Stimulated activated CD8-positive, alpha-beta memory T cell treated with anti-CD3 and anti-CD28 coated beads, Interleukin-2, amount 100 ng/mL, for 48 hours (primary cell): ENCODE data around the gene SLC38A3.

Experiments used
- DNase-seq, 2 donors: peaks; one replicate each; pipeline ENCODE4 v3.0.0-alpha.2; 2020; ENCODE audit warnings: low read depth in 2 of 2

The SLC38A3 gene

DNA sequence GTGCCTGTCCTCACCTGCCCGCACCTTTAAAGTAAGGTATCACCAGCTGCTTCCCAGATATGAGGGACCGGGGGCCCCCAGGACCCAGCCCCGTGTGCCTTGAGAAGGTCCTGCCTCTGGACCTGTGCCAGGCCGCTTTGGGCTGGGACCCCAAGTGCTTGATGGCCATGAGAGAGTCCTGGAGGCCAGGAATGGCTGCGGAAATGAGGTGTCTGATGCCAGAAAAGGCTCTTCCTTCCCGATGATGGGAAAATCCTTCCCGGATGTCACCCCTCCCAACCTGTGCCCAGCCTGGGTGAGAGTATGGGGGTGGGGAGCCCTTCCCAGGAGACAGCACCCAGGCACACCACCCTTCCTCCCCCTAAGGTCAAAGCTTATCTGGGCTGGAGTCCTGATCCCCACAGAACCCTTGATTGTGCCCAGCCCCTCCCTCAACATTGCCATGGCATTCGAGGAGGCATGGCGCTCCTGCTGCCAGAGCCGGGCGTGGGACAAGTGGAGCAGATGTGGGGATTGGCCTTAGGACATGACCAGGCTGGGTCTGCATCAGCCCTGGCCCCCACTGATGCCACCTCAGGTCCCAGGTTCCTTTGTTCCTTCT lies 35.7 kb upstream of the SLC38A3 start:
- DNase-seq = no peak

GRCh38 chr3:50169858-50170257 lies 35.2 kb upstream of the SLC38A3 start:
- no peak for DNase-seq

- no peak for DNase-seq
Observed at GRCh38 chr3:50170689-50171088, 34.4 kb upstream of the SLC38A3 start.

DNA sequence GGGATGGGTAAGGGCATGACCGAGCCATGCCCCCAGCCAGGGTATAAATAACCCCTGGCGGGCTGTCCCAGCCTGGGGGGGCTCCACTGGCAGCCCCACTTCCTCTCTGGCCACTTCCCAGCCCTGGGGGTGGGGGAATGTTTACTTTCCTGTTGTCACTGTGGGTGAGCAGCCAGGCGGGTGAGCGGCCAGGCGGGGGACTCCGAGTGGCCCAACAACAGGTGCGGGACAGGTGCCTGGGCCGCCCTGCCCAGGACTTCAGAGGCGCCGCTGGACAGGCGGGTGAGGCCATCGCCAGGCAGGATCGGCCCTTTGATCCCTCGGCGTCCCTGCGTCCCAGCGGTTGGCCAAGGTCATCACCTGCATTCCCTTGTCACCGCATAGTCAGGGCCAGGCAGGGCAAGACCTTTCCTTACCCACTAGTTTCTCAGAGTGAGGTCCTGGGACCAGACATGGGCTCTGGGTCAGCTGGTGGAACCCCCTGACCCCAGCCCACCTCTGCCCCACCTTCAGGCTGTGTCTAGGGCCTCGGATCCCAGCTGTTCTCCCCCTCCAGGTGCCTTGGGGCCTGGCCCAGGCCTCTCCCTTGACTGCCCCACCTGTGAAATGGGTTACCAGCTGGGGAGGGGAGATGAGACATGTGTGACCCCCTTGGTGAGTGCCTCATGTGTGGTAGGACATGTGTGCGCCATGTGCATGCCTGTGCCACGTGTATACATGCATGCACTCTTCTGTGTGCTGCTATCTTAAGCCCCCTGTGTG lies 33.4 kb upstream of the SLC38A3 start:
- DNase-seq = no peak

GRCh38 chr3:50172626-50173220 lies 32.3 kb upstream of the SLC38A3 start:
- DNase-seq = no peak

DNA sequence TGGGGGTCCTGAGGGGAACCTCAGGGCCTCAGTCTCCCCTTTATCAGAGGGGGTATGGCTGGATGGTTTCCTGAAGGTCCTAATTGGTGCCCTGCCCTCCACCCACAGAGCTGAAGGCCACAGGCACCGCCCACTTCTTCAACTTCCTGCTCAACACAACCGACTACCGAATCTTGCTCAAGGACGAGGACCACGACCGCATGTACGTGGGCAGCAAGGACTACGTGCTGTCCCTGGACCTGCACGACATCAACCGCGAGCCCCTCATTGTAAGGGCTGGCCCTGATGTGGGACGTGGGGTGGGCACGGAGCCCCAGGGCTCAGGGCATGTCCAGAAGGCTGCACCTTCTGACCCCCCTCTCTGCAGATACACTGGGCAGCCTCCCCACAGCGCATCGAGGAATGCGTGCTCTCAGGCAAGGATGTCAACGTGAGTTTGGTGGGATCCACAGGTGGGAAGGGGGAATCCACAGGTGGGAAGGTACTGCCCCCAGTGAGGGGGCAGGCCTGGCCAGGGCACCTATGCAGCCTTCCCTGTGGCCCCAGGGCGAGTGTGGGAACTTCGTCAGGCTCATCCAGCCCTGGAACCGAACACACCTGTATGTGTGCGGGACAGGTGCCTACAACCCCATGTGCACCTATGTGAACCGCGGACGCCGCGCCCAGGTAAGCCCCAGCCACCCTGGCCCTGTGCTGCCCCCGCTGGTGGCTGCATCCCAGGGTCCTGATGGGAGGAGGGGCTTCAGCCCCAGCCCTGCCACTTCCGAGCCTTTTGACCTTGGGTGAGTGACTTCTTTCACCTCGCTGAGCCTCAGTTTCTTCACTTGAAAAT lies 31.2 kb upstream of the SLC38A3 start:
- DNase-seq = no peak

DNA sequence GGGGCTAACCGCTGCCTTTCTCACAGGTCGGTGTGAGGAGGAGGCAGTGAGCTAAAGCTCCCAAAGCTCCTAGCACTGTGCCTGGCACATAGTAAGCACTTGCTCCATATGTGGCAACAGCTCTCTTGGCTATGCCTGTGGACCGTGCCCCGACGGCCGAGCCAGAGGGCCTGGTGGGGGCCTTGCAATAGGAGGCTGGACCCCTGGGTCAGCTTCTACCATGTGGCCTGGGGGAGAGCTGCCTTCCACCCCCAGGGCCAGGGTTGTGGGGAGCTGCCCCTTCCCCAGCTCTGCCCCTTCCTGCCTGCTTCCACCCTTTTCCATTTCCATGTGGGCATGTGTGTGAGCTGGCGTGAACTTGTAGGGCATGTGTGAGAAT lies 30.6 kb upstream of the SLC38A3 start:
- no peak for DNase-seq

DNA sequence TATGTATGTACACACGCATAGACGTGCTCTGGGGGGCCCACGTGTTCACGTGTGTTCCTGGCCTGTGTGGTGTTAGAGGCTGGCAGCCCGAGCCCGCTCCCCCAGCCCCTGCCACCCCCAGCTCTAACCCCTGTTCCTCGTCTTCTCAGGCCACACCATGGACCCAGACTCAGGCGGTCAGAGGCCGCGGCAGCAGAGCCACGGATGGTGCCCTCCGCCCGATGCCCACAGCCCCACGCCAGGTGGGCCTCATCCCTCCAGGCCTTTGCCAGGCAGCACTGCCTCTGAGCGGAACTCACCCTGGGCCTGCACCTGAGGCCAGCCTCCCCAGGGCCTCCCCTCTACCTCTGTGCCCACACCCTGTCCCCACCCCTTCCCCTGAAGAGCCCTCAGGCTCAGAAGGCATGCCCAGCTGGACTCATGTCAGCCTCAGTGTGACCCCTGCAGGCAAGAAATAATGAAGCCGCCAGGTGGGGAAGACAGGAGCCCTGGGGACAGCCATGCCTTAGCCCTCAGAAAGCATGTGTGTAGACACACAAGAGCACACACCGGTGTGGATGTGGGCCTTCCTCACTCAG lies 30.0 kb upstream of the SLC38A3 start:
- no peak for DNase-seq

DNA sequence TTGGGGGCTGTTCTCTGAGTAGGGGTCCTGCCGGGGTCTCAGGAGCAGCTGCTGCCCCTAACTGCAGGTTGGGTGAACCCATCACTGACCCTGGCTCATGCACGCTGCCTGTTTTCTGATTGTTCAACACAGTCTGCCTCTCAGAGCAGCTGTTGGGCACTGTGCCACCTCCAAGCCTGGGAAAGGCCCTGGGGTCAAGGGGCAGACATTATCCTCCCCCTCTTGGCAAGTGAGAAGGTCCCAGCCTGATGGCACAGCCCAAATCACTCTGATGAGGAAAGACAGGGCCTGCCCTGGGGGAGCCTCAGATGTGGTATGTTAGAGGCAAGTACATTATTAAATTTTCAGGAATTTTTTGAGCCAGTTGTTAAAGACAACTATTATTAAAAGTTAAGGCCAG lies 27.7 kb upstream of the SLC38A3 start:
- no peak for DNase-seq

DNA sequence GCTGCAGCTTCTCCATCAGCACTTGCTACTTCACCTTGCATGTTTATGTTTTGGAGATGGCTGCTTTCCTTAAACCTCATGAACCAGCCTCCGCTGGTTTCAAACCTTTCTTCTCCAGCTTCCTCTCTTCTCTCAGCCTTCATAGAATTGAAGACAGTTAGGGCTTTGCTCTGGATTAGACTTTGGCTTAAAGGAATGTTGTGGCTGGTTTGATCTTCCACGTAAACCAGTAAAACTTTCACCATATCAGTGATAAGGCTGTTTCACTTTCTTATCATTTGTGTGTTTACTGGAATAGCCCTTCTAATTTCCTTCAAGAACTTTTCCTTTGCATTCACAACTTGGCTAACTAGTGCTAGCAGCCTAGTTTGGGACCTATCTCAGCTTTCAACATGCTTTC lies 25.4 kb upstream of the SLC38A3 start:
- no peak for DNase-seq

GRCh38 chr3:50181985-50182384 lies 23.1 kb upstream of the SLC38A3 start:
- no peak for DNase-seq

DNA sequence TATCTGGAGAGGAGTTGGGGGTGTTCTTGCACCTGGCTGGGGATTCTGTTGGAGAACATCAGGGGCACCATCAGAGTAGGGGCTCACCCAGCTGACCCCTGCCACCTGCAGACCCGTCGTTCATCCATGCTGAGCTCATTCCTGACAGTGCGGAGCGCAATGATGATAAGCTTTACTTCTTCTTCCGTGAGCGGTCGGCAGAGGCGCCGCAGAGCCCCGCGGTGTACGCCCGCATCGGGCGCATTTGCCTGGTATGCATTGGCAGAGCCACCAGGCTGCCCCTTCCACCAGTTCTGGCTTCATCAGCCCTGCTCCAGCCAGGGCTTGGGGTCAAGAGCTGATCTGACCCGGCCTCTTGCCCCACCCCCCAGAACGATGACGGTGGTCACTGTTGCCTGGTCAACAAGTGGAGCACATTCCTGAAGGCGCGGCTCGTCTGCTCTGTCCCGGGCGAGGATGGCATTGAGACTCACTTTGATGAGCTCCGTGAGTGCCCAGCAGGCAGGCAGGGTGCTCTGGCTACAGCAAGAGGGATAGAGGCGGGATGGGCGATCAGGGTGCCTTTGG lies 22.5 kb upstream of the SLC38A3 start:
- DNase-seq = no peak

- DNase-seq = no peak
Observed at GRCh38 chr3:50183755-50184154, 21.3 kb upstream of the SLC38A3 start.

- no peak for DNase-seq
Observed at GRCh38 chr3:50184242-50184978, 20.7 kb upstream of the SLC38A3 start.

- DNase-seq = no peak
Observed at GRCh38 chr3:50185230-50185629, 19.8 kb upstream of the SLC38A3 start.

- DNase-seq = no peak
Observed at GRCh38 chr3:50186096-50186495, 19.0 kb upstream of the SLC38A3 start.

GRCh38 chr3:50187750-50188149 lies 17.3 kb upstream of the SLC38A3 start:
- DNase-seq = no peak

- no peak for DNase-seq
Observed at GRCh38 chr3:50189274-50189673, 15.8 kb upstream of the SLC38A3 start.

GRCh38 chr3:50189989-50190388 lies 15.1 kb upstream of the SLC38A3 start:
- no peak for DNase-seq

GRCh38 chr3:50190936-50191660 lies 14.0 kb upstream of the SLC38A3 start, which contains the start of gene GNAT1:
GNAT1 (plus strand) TSS chr3:50191610; CDS start chr3:50191726, 116 bp downstream.
- no peak for DNase-seq
